Stimulated activated CD4-positive, alpha-beta T cell treated with anti-CD3 and anti-CD28 coated beads, Interleukin-4, amount 100 ng/mL, for 48 hours (primary cell): ENCODE data around the gene PREX1.
"Not testable (repeated sequence)": the region's sequence is repeated elsewhere in the genome, so short reads cannot be mapped to it uniquely, and the experiment has no call there.

Experiments
- DNase-seq, 2 donors: peaks; one replicate each; pipeline ENCODE4 v3.0.0-alpha.2; 2020; ENCODE audit warnings: low read depth in 2 of 2

The PREX1 gene

DNA sequence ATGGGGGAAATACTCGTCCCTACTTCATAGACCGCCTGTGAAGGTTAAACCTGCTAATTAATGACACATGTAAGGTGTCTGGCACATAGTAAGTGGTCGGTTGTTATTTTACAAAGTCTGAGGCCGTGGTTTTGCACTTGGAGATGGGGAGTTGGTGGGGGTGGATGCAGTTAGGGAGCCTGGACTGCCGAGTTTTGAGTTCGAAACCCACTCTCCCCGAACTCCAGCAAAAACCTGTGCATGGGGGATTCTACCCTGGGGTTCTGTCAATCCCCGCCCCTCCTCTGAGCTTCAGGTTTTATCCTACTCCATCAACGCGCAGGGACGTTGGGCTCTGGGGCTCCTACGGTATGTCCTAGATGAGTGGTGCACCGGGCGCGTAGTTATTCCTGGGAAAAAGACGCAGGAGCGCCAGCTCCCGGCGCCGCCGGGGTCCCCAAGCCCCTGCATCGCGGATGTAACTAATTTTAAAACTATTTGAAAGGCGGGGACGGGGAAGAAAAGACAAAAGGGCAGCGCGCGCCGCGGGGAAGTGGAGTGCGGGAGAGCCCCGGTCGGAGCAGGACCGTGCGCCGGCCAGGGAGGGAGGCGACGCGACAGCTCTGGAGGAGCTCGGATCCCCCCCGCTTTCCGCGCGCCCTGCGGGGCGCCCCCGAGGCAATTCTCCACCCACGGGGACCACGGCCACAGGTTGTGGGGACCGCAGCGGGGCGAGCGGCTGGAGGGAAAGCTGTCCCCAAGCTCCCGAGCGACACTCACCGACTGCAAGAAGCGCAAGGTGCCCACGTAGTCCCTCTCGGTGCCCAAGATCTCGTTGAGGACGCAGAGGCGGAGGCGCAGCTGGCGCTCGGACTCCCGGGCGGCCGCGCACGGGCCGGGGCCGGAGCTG lies 672 bp downstream of the PREX1 start:
- no peak for DNase-seq

DNA sequence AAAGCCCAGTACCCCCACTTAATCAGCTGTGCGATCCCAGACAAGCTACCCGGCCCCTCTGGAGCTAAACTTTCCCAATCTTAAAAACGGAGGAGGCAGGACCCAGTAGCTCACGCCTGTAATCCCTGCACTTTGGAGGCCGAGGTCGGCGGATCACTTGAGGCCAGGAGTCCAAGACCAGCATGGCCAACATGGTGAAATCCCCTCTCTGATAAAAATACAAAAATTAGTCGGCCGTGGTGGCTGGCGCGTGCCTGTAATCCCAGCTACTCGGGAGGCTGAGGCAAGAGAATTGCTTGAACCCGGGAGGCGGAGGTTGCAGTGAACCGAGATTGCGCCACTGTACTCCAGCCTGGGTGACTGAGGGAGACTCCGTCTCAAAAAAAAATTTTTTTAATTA lies 1.3 kb downstream of the PREX1 start:
- DNase-seq: not testable (repeated sequence)

DNA sequence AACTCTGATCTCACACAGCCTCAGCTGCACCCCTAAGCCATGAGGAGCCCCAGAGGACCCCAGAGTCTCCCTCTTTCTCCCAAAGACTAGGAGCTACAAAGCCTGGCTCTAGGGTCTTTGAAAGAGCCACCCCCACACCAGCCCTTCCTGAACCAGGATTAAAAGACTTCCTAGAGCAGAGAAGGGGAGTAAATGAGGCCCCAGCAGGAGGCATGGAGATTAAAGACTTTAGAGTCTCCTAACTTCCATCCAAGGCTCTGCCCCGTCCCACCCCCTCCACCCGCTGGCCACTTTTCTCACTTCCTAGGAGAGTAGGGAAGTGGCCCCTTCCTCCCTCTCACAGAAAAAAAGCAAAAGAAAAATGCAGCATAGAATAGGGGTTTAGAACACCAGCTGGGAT lies 1.7 kb downstream of the PREX1 start:
- no peak for DNase-seq

DNA sequence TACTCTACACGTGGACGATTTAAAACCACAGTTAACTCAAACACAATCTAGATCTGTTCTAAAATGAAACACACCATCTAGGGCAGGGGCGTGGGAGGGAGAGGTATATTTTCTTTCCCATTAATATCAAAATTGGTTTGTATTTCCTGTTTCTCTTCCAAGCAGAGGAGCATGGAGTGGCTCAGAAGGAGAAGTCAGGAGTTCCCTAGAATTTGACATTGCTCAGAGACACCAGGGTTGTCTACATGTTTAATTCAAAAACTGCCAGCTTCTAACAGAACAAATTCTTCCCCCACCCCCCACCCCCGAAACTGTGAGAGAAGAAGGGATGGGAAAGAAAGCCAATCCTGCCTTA lies 2.3 kb downstream of the PREX1 start:
- no peak for DNase-seq

DNA sequence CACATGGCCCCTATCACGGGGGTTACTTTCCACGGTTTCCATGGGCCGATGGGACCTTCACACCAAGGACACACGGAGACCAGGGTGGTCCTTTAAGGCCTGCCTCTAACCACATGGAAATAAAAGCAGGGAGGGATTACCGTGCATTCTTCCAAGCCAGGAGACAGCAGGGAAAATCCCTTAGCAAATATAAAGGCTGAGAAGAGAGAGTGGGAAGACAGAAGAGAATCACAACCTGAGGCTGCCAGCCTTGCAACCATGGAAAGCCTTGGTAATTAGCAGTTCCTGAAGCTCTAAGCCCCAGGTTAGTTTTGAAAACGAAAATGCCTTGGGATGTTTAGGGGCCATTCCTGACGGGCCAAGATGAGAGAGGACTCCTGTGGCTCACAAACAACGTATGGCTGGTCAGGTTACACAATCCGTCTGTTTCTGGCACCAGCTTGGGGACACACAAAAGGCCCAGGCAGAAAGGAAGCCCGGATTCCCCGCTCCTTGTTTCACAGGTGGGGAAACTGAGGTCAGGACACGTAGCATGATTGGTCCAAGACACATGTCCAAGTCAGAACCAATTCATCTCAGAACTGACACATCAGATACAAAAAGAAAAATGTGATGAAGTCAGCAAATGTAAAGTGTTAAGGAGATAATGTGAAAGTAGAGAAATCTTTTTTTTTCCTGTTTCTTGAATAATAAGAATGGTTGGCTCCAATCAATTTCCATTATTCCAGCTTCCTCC lies 2.8 kb downstream of the PREX1 start:
- DNase-seq: no peak

DNA sequence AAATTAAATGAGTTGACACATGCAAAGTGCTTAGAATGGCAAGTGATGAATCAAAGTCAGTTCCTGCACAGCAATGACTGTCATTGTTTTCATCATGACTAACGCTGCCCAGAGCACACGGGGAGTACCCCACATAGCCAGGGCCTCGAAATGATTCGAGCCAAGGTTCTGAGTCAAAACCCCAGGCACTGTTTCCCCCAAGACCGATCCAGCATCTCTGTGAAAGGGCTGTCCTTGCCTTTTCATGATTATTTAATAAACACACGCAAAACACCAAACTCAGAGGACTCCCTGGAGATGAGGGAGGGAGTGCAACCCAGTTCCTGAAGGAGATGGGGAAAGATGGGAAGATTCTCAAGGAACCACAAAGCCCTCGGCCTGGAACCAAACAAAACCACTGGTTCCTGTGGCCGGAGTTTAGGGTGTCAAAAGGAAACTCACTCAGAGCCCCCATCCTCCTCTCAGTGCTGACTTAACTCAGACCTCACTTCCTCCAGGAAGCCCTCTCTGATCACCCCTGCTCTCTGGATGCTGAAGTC lies 3.8 kb downstream of the PREX1 start:
- peak; percentile 48 to 68 for DNase-seq

DNA sequence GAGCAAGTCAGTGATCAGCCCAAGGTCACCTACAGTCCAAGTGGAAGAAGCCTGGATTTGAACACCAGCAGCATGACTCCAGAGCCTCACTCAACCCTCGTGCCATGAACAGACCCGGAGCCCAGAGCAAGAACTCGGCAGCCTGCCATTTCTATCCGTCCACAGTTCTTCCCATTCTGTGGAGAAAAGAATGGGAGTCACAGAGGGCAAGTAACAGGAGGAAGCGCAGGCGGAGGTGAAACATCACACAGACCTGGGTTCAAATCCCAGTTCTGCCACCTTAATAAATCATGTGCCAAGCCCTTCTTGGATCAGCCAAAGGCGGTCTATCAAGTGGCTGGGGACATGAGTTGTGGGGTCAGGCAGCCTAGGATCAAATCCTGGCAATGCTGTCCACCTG lies 4.3 kb downstream of the PREX1 start:
- DNase-seq: no peak

DNA sequence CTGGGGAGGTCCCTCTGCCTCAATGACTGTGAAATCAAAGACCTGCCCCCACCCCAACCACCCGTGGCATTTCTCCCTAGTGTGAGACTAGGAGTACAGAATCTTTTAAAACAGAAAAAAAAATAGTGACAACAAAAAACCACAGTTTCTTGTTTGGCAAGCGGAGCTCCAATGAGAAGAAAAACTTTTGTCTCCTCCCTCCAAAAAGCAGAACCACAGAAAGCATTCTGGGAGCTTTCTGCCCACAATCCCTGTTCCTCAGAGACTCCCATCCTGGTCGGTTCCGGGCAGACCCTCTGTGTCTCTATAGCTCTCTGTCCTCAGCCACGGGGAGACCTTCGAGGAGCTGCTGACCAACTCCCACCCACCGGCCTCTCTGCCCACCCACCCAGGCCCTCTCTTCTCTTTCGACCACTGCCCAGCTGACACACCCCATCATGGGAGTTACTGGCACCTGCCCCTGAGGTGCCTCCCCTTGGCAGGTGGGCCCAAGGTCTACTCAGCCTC lies 4.9 kb downstream of the PREX1 start:
- no peak for DNase-seq

DNA sequence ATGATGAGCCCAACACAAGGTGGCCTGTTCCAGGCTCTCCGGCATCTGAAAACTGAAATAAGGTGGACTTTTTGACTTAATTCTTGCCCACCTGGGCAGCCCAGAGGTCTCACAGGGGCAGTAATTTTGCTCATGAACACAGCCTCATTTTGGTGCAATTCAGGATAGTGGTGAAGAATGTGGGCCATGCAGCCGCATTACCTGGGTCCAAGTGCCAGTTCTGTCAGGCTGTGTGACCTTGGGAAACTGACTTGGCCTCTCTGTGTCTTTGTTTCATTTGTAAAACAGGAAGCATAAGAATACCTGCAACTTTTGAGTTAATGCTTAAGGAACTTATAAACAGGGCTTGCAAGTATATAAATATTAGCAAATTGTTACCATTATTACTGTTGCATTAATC lies 5.6 kb downstream of the PREX1 start:
- no peak for DNase-seq

DNA sequence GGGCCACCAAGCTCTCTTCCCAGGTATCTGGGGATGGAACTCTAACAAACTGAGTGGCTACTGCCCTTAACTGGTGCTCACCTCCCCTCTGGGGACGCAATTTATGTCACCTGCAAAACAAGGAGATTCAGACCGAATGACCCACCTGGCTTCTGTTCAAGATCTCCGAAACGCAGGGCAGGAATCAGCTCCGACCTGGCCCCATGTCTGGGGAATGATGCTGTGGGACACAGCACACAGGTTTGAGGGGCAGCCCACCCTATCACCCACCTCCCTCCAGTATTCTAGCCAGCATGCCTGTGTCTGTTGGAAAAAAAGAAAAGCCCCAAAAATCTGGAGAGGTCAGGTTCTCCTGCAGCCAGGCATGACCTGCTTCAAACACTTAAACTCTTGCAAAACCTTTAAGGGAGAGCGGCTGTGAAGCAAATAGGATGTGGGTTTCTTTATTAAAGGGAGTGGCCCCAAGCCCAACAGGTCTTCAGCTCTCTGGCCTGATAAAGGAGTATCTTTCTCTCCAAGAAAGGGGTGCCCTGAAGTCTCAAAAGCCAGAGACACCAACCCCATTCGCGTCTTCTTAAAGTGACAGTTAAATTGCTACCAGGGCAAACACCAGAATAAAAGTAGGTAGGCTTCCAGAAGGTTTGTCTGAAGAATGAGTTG lies 6.4 kb downstream of the PREX1 start:
- no peak for DNase-seq

DNA sequence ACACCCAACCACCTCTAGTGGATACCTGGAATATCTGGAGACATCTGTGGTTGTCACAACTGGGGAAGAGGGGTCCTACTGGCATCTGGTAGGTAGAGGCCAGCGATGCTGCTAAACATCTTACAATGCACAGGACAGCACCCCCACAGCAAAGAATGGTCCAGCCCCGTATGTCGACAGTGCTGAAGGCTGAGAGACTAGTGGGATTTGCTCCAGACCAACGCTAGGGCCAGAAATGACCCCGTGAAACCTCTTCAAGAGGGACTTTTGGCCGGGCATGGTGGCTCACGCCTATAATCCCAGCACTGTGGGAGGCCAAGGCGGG lies 7.2 kb downstream of the PREX1 start:
- DNase-seq: no peak

DNA sequence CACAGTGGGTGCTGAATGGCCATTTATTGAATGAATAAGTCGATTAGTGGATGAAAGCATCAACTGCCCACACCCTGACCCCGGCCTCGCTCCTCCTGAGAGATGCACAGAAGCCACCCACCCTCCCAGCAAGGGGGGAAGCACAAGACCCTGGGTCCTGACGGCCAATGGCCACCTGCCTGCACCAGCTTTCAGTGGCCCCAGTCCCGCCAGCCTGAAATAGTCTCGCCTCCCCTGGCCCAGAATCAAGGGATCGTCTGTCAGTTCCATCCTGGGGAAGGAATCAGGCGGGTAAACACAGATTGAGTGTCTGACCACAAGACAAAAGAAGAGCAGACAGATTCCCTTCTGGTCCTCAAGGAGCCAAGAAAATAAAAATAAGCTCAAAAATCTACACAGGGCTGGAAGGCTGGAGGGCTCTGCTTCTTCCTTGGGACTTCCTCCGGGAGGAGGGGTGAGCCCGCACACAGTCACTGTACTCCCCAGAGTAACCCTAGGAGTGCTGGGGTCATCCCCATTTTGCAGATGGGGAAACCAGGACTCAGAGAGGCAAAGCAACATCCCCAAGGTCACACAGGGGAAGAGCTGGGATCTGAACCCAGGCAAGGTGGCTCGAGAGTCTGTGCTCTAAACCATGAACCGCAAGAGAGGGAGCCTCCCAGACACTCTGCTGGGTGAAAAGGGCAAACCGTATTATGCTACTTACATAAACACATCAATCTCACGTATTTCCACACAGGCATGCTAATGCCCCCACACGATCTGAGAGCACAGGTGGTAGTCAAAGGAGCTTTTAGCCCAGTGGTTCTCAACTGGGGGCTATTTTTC lies 7.8 kb downstream of the PREX1 start:
- no peak for DNase-seq

DNA sequence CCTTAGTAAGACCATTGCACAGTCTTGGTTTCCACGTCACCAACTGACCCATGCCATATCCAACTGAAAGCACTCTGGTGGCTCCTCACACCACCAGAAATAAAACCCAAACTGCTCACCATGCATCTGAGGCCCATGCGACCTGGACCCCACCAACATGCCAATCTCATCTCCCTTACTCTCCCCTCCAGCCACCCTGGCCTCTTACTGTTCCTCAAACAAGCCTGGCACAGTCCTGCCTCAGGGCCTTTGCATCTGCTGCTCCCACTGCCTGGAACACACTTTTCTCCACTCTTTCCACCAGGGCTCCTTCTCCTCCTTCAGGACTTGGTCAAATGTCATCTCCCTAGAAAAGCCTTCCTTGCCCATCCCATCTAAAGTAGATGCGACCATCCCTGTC lies 8.7 kb downstream of the PREX1 start:
- DNase-seq: no peak

DNA sequence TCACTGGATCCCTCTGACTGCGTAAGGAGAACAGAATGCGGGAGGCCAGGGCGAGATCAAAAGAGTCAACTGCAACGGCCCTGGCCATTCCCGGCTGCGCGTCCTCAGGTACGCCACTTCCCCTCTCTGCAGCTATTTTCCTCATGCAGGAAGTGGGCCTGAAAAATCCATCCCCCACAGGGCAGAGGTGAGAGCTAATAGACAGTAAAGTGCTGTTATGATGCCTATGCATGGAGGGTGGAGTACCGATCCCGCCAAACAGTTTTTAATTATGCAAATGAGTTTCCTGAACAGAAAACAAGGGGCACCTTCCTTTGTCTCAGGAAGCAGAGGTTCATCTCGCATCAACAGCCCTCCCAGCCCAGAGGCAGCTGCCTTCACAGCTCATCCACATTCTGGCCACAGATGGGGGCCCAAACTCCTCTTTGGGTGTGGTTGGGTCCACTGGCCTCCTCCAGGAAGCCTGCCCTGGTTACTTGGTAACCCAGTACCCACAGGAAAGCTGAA lies 9.3 kb downstream of the PREX1 start:
- no peak for DNase-seq

DNA sequence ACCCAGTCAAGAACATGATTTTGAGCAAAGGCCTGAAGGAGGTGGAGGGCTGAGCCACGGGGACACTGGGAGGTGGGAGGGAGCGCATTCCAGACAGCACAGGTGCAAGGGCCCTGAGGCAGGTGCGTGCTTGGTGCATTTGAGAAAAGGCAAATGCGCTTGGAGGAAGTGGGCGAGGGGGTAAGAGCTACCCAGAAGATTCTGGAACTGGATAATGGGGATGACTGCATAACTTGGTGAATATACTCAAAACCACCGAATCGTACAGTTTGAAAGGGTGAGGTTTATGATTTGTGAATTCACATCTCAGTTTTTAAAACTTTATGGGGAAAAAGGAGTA lies 9.8 kb downstream of the PREX1 start:
- DNase-seq: no peak

DNA sequence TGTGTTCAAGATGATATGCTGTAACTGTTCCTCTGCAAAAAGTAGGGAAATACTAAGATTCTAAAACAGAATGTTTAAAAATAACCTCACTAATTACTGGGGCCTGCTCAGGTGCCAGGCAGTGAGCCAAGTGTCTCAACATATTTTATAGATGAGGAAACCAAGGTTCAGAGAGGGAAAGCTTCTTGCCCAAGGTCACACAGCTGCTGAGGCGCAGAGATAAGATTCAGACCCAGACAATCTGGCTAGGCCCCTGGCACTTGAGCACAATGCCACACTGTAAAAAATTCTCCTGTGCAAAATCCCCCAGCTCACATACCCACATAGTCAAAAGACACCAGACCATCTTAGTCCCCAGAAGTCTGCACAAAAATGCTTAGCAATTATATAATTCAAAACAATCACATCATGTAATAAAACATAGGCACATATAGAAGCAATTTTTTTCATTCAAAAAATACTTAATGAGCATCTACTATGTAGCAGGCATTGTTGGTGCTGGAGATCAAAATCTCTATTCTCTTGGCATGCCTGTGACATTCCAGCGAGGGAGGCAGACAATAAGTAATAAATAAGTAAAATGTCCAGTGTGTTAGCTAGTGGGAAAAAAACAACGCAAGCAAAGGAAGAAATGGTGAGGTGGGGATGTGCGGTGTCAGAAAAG lies 10.3 kb downstream of the PREX1 start:
- DNase-seq: no peak

DNA sequence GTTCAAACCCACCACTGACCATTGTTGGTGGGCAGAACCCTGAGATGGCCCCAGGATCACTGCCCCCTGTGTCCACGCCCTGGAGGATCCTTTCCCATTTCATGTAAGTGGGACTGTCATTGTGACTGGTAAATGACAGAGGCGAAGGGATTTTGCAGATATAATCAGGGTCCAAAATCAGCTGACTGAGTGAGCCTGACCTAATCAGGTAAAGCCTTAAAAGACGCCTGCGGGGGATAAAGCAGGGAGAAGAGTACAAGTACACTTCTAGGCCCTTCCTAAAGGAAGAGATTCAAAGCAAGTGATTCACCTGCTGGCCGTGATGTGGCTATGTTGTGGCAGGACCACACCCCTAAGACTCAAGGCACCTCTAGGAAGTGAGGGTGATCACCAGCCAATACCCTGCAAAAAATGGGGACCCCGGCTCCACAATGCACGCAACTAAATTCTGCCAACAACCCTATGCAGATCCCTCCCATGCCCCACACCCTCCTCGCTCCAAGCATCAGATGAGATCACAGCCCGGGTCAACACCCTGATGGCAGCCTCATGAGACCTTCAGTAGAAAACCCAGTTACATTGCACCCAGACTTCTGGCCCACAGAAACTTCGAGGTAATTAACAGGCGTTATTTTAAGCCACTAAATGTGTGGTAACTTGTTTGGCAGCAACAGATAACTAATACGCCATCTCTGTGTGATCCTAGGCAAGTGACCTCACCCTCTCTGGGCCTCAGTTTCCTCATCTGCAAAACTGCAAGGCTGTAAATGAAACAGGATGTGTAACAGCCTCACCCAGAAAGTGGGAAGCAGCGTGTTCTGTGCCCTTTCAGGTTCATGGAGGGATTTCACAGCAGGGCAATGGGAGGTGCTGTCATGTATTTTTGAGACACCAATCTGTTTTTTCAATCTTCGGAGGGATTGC lies 11.3 kb downstream of the PREX1 start:
- no peak for DNase-seq

DNA sequence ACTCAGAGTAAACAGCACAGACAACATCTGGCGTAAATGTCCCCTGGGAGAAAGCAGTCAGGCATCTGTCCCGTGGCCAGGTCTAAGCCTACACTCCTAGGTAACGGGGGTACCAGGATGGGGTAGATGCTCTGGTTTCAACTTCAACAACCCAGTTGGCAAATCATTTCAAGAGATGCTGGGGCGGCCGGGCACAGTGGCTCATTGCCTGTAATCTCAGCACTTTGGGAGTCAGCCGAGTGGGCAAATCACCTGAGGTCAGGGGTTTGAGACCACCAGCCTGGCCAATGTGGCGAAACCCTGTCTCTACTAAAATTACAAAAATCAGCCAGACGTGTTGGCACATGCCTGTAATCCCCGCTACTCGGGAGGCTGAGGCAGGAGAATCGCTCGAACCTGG lies 12.3 kb downstream of the PREX1 start:
- DNase-seq: no peak

DNA sequence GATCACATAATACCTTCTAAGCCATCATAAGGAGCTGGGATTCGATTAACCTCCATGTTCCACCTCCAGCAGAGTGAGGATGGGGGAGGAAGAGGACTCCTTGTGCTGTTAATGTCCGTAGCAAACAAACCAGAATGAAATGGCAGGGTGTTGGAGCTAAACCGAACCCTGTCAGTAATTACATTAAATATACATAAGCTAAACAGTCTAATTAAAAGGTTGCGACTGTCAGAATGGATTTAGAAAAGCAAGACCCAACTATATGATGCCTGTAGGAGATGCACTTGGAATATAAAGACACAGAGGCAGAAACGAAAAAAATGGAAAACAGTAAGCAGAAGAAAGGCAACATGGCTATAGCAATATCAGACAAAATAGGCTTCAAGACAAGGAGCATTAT lies 13.2 kb downstream of the PREX1 start:
- no peak for DNase-seq
